Activated naive CD8-positive, alpha-beta T cell (primary cell): Measurements from ENCODE around the gene DLX6.
"Not testable (repeated sequence)": the region's sequence is repeated elsewhere in the genome, so short reads cannot be mapped to it uniquely, and the experiment has no call there.

Experiments
- H3K27ac Mint-ChIP-seq: one replicate; pipeline ENCODE4 v1.8.0; 2021; ENCODE audit warnings: mixed read lengths
- H3K27me3 Mint-ChIP-seq: one replicate; pipeline ENCODE4 v1.8.0; 2021; ENCODE audit warnings: mixed read lengths
- H3K36me3 Mint-ChIP-seq: one replicate; pipeline ENCODE4 v1.8.0; 2021; ENCODE audit warnings: mixed read lengths
- H3K4me1 Mint-ChIP-seq: one replicate; pipeline ENCODE4 v1.8.0; 2021; ENCODE audit warnings: low read depth, mixed read lengths
- H3K4me3 Mint-ChIP-seq: one replicate; pipeline ENCODE4 v1.8.0; 2021; ENCODE audit warnings: mild to moderate bottlenecking, mixed read lengths
- H3K9me3 Mint-ChIP-seq: one replicate; pipeline ENCODE4 v1.8.0; 2021; ENCODE audit warnings: low read depth, mixed read lengths

DLX6 gene

DNA sequence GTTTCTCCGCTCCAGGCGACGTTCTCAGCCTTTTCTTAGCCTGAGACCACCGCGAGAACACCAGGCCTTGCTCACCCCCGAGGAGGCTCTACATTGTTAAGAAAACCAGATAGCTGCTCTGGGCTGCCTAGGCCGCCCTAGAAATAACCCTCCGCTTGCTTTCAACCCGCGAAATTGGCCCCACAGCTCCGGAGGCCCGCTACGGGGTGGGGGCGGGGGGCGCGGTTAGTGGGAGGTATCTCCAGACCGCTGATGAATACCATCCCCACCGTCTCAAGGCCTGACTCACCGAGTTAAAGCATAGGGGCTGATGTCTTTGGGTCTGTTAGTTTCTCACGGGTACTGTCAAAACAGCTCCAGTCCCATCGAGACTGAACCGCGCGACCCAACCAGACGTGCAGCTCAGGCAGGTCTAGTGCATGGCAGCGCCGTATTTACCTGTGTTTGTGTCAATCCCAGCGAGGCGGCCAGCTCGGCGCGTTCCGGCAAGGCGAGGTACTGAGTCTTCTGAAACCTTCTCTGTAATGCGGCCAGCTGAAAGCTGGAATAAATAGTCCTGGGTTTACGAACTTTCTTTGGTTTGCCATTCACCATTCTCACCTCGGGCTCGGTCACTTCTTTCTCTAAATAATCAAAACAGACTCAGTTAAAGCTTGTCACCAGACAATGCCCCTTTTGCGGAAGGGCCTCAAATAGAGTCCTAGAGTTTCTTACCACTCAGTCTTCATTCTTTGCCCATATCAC, 16.6 kb downstream of the DLX6 start:
- peaks cover 76% of the 10 kb centered on the region for H3K27me3 Mint-ChIP-seq
- H3K36me3 Mint-ChIP-seq, result no peaks in the 10 kb centered on the region
- H3K9me3 Mint-ChIP-seq, result no peaks in the 10 kb centered on the region
- H3K4me1 Mint-ChIP-seq, result peaks cover 58% of the 10 kb centered on the region
- H3K27ac Mint-ChIP-seq, result no peak overlapping the region
- peak overlapping the region; percentile 27 for H3K4me3 Mint-ChIP-seq

DNA sequence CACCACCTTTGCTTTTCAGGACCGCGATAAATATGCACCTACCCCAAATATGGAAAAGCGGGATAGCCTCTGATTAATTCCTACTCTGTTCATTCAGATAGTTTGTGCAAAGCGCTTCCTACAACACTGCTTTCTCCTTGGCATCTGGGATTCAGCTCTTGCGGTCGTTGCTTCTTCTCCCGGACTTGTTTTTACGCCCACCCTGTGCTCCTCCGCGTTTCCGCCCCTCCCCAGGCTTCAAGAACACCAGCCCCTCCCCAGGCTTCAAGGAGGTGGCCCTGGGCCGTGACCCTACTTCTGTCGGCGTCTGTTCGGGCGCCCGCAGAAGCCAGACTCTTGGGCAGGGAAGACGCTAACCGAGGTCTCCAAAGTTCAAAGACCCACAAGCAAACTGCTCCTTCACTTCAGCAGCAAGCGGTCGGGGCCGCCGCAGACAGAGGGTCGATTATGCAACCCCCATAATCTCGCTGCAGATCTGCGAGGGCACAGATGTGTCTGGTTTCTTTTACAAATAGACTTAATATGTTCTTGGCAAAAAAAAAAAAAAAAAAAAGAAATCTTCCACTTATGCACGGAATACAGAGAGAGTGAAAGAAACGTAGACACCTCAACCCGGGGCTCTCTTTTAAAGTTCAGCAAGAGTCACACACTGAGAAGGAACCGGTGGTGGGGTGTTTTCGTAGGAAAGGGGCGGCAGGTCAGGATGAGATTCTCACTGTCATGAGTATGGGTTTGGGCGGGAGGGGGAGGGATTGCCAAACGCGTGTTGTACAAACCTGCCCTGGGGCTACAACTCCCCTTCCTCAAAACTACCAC, 17.3 kb downstream of the DLX6 start:
- Mint-ChIP-seq H3K27ac (no peak overlapping the region), H3K9me3 (no peaks in the 10 kb centered on the region), H3K4me1 (peaks cover 60% of the 10 kb centered on the region), H3K36me3 (no peaks in the 10 kb centered on the region), H3K4me3 (peak overlapping the region; percentile 3), H3K27me3 (peaks cover 73% of the 10 kb centered on the region)

DNA sequence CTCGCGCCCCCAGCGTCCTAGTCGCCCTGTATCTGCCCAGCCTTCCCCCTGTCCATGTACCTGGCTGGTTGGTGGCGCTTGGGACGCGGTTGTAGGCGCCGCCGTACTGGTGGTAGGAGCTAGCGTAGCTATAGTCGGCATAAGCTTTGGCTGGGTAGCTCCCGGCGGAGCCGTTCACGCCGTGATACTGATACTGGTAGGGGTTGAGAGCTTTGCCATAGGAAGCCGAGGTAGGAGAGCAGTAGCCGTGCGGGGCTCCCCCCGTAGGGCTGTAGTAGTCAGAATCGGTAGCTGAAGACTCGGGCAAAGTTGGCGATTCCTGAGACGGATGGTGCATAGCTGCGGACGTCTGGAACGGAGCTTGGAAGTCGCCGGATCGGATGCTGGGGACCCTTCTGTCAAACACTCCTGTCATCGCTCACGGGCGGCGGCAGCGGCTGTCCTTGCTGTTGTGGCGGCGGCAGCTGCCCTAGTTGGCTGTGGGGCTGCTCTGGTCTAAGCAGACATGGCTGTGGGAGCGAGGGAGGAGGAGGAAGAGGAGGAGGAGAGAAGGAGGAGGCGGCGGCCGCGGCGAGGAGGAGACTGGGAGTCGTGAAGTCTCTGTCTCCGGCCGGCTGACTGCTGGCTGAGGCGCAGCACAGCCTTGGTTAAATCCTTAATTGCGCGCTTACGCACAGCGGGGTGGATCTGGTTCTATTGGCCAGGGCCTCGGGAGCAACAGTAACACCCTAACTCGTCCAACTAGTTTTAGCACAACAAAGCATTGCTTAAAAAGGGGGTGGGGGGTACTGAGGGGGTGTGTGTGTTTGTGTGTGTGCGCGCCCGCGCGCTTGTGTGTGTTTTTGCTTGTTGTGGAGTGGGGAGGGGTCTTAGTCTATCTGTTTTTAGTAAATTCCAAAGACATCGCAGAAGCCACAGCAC, 19.1 kb downstream of the DLX6 start, which contains the start of gene DLX5:
Gene DLX5, minus strand, starts transcription at position 623 of the 921 bp plus-strand sequence. Its CDS starts 208 bp downstream, at position 415.
- Mint-ChIP-seq H3K27ac (no peak within 1 kb of the TSS), H3K4me1 (peaks cover 58% of the 10 kb centered on the region), H3K27me3 (peaks cover 67% of the 10 kb centered on the region), H3K9me3 (no peaks in the 10 kb centered on the region), H3K36me3 (no peaks in the 10 kb centered on the region), H3K4me3 (peak within 1 kb of the TSS; percentile 87)

DNA sequence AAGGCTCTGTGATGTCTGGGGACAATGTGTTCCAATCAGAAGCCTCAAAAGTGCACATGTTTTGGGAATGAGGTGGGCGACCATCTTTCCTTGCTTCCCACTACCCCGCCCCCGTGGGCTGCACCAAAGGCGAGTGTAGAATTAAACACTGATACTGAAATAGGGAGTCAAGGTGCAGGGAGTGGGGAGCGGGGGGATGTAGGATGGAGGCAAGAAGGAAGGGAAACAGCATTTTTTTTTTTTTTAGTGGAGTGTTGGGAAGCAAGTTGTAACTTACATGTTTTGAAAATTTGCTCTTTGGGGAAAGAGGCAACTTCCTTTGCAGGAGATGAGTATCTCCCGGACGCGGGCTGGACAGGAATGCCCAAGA, 19.8 kb downstream of the DLX6 start:
- Mint-ChIP-seq H3K27me3 (peaks cover 62% of the 10 kb centered on the region), H3K27ac (no peak overlapping the region), H3K9me3 (no peaks in the 10 kb centered on the region), H3K4me3 (no peak overlapping the region), H3K36me3 (no peaks in the 10 kb centered on the region), H3K4me1 (peaks cover 58% of the 10 kb centered on the region)

DNA sequence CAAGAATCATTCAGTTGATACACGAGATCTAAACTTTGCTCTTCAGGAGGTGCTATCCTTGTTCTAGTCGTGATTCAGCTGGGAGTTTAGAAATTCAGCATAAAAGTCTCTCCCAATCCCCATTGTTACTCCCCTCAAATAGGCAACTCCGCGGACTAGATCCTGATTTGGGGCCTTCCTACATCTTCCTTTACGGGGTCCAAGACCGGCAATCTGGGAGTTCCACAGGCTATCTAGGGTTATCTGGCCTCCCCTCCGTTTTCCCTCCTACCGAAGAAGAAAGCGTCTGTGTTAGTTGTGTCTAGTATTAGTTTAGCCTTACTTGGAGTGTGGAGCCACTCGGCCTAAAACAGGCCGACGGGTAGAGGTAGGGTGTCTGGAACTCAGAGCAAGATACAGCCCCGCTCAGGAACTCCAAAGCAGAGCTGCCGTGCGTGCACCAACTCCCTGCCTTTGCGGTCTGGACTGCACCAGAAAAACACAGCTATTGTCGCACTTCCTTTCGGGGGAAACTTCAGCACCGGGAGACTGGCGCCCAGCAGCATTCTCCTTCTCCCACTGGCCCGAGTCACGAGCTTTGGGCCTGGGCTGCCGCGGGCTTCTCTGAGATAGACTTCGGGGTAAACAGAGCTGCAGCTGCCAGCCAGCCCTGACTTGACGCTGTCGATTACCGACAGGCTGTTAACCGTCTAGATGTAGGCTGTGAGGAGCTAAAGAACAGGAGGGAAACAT, 20.8 kb downstream of the DLX6 start:
- Mint-ChIP-seq H3K4me1 (peaks cover 55% of the 10 kb centered on the region), H3K27me3 (peaks cover 59% of the 10 kb centered on the region), H3K27ac (no peak overlapping the region), H3K36me3 (no peaks in the 10 kb centered on the region), H3K4me3 (peak overlapping the region; percentile 87), H3K9me3 (no peaks in the 10 kb centered on the region)

DNA sequence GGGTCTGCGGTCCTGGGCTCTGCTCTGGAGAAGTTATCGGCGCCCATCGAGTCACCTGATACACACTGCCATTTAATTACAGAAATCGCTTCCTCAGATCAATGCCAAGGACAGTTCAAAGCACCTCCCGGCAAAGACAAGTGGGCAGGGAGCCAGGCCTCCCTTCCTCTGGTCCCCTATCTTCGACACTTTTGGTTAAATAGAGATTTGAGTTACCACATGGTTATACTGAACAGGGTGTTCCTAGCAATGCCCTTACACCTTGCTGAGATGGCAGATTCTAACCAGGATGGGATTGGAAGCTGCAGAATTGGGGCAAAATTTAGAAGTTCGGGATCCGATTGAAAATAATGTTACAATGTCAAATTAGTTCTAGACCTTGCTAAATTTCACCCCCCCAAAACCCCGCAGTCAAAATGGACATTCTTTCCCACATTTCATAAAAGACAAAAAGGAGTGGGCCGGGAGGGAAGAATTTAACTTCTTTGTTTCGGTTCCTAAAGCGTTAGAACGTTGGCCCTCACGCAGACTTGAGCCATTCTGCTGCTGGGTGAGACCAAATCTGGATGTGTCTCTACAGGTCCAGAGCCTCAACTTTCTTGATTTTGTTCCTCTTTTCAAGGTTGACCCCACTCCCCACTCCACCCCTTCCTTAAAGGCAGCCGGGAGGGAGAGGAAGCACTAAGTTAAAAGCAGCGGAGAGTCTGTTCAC, 21.5 kb downstream of the DLX6 start:
- Mint-ChIP-seq H3K27ac (no peak overlapping the region), H3K4me3 (peak overlapping the region; percentile 87), H3K9me3 (no peaks in the 10 kb centered on the region), H3K4me1 (peaks cover 50% of the 10 kb centered on the region), H3K27me3 (peaks cover 63% of the 10 kb centered on the region), H3K36me3 (no peaks in the 10 kb centered on the region)

DNA sequence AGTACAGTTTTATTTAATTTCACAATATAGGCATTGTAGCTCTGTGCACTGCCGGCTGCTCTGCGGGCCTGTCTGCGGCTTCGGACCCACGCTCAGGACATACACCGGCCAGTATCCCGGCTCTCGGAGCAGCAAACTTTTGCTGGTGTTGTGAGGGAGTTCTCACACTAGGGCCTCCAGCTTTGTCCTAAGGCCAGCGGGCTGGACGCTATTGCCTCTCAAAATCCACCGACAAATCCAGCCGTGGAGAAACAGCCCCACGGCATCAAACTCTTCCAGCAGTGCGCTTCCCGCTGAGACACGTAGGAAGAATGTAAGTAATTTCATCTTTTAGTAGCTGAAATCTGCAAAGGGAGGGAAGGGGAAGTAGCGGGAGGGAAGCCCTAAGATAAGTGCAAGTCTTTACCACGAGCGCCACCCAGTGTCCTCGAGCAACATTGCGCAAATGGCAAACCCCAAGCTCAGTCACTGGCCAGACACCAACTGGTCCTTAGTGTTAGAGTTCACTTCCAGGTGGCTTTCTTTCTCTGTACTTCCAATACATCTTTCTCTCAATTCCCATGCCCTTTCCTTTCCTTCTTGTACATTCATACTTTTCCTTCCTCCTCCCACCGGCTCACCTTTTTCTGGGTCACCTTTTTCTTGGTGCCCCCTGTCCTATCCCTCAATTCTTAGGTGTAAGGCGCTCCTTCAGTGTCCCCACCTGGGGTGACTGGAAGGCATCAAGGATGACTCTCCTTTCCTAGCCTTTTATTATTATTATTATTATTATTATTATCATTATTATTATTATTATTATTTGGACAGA, 22.3 kb downstream of the DLX6 start:
- no peaks in the 10 kb centered on the region for H3K9me3 Mint-ChIP-seq
- H3K4me3 Mint-ChIP-seq, result peak overlapping the region; percentile 87
- H3K4me1 Mint-ChIP-seq, result peaks cover 42% of the 10 kb centered on the region
- H3K27me3 Mint-ChIP-seq, result peaks cover 61% of the 10 kb centered on the region
- H3K36me3 Mint-ChIP-seq, result no peaks in the 10 kb centered on the region
- H3K27ac Mint-ChIP-seq, result no peak overlapping the region

DNA sequence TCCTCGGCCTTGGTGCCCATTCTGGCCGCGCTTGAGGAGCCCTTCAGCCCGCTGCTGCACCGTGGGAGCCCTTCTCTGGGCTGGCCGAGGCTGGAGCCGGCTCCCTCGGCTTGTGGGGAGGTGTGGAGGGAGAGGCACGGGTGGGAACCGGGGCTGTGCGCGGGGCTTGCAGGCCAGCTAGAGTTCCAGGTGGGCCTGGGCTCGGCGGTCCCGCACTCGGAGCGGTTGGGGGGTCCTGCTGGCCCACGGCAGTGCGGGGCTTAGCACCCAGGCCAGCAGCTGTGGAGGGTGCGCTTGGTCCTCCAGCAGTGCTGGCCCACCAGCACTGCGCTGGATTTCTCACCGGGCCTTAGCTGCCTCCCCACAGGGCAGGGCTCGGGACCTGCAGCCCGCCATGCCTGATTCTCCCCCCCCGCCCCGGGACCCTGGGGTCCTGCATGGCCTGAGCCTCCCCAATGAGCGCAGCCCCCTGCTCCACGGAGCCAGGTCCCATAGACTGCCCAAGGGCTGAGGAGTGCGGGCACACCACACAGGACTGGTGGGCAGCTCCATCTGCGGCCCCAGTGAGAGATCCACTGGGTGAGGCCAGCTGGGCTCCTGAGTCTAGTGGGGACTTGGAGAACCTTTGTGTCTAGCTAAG, 29.0 kb downstream of the DLX6 start:
- H3K36me3 Mint-ChIP-seq, H3K9me3 Mint-ChIP-seq, H3K27ac Mint-ChIP-seq, H3K4me3 Mint-ChIP-seq, H3K4me1 Mint-ChIP-seq: not testable (repeated sequence)
- H3K27me3 Mint-ChIP-seq, result peaks cover 22% of the 10 kb centered on the region

DNA sequence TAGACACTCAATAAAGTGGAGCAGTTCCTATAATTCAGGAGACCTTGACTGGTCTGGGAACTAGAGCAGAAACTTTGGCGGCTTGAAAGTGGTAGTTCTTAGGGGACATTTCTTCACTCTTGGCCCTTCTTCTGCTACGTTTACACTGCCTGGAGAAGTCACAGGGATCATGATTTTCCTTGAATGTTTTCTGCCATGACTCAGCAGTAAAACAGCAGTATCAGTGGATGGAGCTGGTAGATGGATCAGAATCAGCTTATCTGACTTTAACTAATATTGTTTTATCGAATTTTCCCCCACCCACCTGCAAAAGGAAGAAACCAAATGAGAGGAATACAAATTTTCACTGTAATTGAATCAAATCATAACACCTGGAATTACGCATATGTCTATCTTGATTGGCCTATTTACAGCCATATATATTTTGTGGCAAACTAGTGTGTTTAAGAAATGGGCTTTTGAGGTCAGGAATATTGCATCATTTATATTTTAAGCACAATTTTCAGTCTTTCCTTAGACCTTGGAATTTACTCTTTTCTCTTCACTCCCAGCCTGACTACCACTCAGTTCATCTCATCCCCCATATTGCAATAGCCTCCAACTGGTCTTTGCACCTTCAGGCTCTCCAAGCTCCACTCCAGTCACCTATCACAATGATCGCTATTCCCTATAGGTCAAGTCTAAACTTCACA, 34.2 kb downstream of the DLX6 start:
- H3K9me3 Mint-ChIP-seq, result no peaks in the 10 kb centered on the region
- no peaks in the 10 kb centered on the region for H3K36me3 Mint-ChIP-seq
- no peak overlapping the region for H3K27ac Mint-ChIP-seq
- peaks cover 28% of the 10 kb centered on the region for H3K27me3 Mint-ChIP-seq
- H3K4me1 Mint-ChIP-seq, result no peaks in the 10 kb centered on the region
- no peak overlapping the region for H3K4me3 Mint-ChIP-seq

DNA sequence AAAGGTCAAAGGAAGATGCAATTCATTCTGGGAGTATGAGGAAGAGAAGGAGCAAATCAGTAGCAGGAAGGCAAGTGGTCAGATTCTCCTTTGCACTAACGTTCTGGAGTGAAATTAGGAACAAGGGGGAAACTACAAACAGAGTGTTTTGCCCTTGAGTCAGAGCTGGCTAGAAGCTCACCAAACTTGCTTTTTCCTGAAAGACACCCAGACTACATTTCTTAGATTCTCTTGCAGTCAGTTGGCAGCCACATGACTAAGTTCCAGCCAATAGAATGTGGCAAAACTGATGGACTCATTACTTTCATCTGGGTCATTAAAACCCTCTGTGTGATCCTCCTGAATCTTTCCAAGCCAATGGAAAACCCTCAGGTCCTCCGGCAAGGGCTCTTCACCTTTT, 37.9 kb downstream of the DLX6 start:
- Mint-ChIP-seq H3K9me3 (no peaks in the 10 kb centered on the region), H3K4me1 (no peaks in the 10 kb centered on the region), H3K36me3 (no peaks in the 10 kb centered on the region), H3K4me3 (no peak overlapping the region), H3K27me3 (peaks cover 27% of the 10 kb centered on the region), H3K27ac (no peak overlapping the region)
